ENCODE data around the gene KRTAP3-2.

The KRTAP3-2 gene

GRCh38 chr17:41009301-41009760, 9.6 kb upstream of the KRTAP3-2 start:
- Histone ChIP-seq H3K27ac (ENCODE audit: low read depth, low read length) (peak overlapping the region; percentile 16), H3K4me1 (ENCODE audit: control insufficient read depth, insufficient read depth, low read length) (peaks cover 16% of the 10 kb centered on the region), H3K9me3 (ENCODE audit: control insufficient read depth, insufficient read depth, low read length) (no peaks in the 10 kb centered on the region), H3K9ac (ENCODE audit: low read depth, low read length) (no peak overlapping the region), H3K36me3 (ENCODE audit: control insufficient read depth, insufficient read depth, low read length) (no peaks in the 10 kb centered on the region), H3K27me3 (ENCODE audit: control insufficient read depth, insufficient read depth, low read length) (no peaks in the 10 kb centered on the region), H3K4me3 (ENCODE audit: low read depth, low read length) (no peak overlapping the region)

DNA sequence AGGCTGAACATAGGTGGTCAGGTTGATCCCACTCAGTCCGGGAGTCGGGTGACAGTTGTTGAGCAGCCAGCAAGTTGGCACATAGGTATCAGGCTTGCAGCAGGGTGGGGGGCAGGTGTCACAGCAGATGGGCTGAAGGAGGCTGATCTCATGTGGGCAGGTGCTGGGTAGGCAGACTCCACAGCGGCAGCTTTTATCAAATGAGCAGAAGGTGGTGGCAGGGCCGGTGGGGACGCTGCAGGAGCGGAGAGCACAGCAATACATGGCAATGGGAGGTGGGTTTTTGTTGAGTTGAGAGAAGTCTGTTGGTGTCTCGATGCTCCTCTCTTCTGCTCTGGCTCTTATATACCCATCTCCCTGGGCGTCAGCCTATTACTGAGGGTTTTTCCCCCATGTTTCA, 9.1 kb upstream of the KRTAP3-2 start, which contains the start of gene KRTAP3-1:
TSS of gene KRTAP3-1 (minus strand) at position 318 of the 400 bp plus-strand sequence. CDS start at position 264, 54 bp downstream.
- Histone ChIP-seq H3K36me3 (ENCODE audit: control insufficient read depth, insufficient read depth, low read length) (no peaks in the 10 kb centered on the region), H3K9me3 (ENCODE audit: control insufficient read depth, insufficient read depth, low read length) (no peaks in the 10 kb centered on the region), H3K4me1 (ENCODE audit: control insufficient read depth, insufficient read depth, low read length) (peaks cover 16% of the 10 kb centered on the region), H3K27me3 (ENCODE audit: control insufficient read depth, insufficient read depth, low read length) (no peaks in the 10 kb centered on the region), H3K9ac (ENCODE audit: low read depth, low read length) (no peak within 1 kb of the TSS), H3K27ac (ENCODE audit: low read depth, low read length) (peak within 1 kb of the TSS; percentile 16), H3K4me3 (ENCODE audit: low read depth, low read length) (no peak within 1 kb of the TSS)

GRCh38 chr17:41004397-41004796, 4.7 kb upstream of the KRTAP3-2 start:
- H3K36me3 ChIP-seq (ENCODE audit: control insufficient read depth, insufficient read depth, low read length): no peaks in the 10 kb centered on the region
- H3K27ac ChIP-seq (ENCODE audit: low read depth, low read length): no peak overlapping the region
- H3K4me3 ChIP-seq (ENCODE audit: low read depth, low read length): no peak overlapping the region
- no peaks in the 10 kb centered on the region for H3K27me3 ChIP-seq (ENCODE audit: control insufficient read depth, insufficient read depth, low read length)
- H3K4me1 ChIP-seq (ENCODE audit: control insufficient read depth, insufficient read depth, low read length): peaks cover 14% of the 10 kb centered on the region
- no peak overlapping the region for H3K9ac ChIP-seq (ENCODE audit: low read depth, low read length)
- no peaks in the 10 kb centered on the region for H3K9me3 ChIP-seq (ENCODE audit: control insufficient read depth, insufficient read depth, low read length)

GRCh38 chr17:41003926-41004325, 4.2 kb upstream of the KRTAP3-2 start:
- Histone ChIP-seq H3K27me3 (ENCODE audit: control insufficient read depth, insufficient read depth, low read length) (no peaks in the 10 kb centered on the region), H3K36me3 (ENCODE audit: control insufficient read depth, insufficient read depth, low read length) (no peaks in the 10 kb centered on the region), H3K4me1 (ENCODE audit: control insufficient read depth, insufficient read depth, low read length) (peaks cover 9% of the 10 kb centered on the region; the same call in 1 of the 2 replicates), H3K9ac (ENCODE audit: low read depth, low read length) (no peak overlapping the region), H3K4me3 (ENCODE audit: low read depth, low read length) (no peak overlapping the region), H3K27ac (ENCODE audit: low read depth, low read length) (no peak overlapping the region), H3K9me3 (ENCODE audit: control insufficient read depth, insufficient read depth, low read length) (no peaks in the 10 kb centered on the region)

GRCh38 chr17:41002814-41003213, 3.1 kb upstream of the KRTAP3-2 start:
- no peaks in the 10 kb centered on the region for H3K36me3 ChIP-seq (ENCODE audit: control insufficient read depth, insufficient read depth, low read length)
- peaks cover 4% of the 10 kb centered on the region; the same call in 1 of the 2 replicates for H3K4me1 ChIP-seq (ENCODE audit: control insufficient read depth, insufficient read depth, low read length)
- H3K4me3 ChIP-seq (ENCODE audit: low read depth, low read length): no peak overlapping the region
- H3K27me3 ChIP-seq (ENCODE audit: control insufficient read depth, insufficient read depth, low read length): no peaks in the 10 kb centered on the region
- no peaks in the 10 kb centered on the region for H3K9me3 ChIP-seq (ENCODE audit: control insufficient read depth, insufficient read depth, low read length)
- no peak overlapping the region for H3K27ac ChIP-seq (ENCODE audit: low read depth, low read length)
- no peak overlapping the region for H3K9ac ChIP-seq (ENCODE audit: low read depth, low read length)

GRCh38 chr17:41001795-41002194, 2.1 kb upstream of the KRTAP3-2 start:
- H3K9ac ChIP-seq (ENCODE audit: low read depth, low read length): no peak overlapping the region
- no peaks in the 10 kb centered on the region for H3K36me3 ChIP-seq (ENCODE audit: control insufficient read depth, insufficient read depth, low read length)
- peaks cover 4% of the 10 kb centered on the region; the same call in 1 of the 2 replicates for H3K4me1 ChIP-seq (ENCODE audit: control insufficient read depth, insufficient read depth, low read length)
- H3K27me3 ChIP-seq (ENCODE audit: control insufficient read depth, insufficient read depth, low read length): no peaks in the 10 kb centered on the region
- no peak overlapping the region for H3K4me3 ChIP-seq (ENCODE audit: low read depth, low read length)
- H3K9me3 ChIP-seq (ENCODE audit: control insufficient read depth, insufficient read depth, low read length): no peaks in the 10 kb centered on the region
- H3K27ac ChIP-seq (ENCODE audit: low read depth, low read length): no peak overlapping the region

DNA sequence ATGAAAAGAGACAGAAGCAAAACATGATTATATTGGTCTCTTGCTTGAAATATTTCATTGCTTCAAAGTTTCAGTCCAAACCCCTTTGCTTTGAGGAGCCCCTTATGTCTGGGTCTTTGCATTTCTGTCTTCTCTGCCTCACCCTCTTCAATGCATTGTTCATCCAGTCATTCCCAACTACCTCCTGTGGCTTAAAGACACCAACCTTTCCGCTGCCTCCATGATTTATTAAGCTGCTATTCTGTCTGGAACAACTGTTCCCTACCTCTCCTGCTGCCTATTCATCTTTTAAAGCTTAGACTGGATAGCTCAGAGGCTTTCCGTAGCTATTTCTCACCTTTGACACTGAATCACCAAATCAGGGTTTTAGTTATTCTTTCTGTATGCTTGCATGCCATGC, 2.3 kb downstream of the KRTAP3-2 start:
- no peaks in the 10 kb centered on the region for H3K36me3 ChIP-seq (ENCODE audit: control insufficient read depth, insufficient read depth, low read length)
- H3K4me3 ChIP-seq (ENCODE audit: low read depth, low read length): no peak overlapping the region
- H3K9ac ChIP-seq (ENCODE audit: low read depth, low read length): no peak overlapping the region
- no peak overlapping the region for H3K27ac ChIP-seq (ENCODE audit: low read depth, low read length)
- H3K4me1 ChIP-seq (ENCODE audit: control insufficient read depth, insufficient read depth, low read length): no peaks in the 10 kb centered on the region
- no peaks in the 10 kb centered on the region for H3K9me3 ChIP-seq (ENCODE audit: control insufficient read depth, insufficient read depth, low read length)
- H3K27me3 ChIP-seq (ENCODE audit: control insufficient read depth, insufficient read depth, low read length): no peaks in the 10 kb centered on the region

DNA sequence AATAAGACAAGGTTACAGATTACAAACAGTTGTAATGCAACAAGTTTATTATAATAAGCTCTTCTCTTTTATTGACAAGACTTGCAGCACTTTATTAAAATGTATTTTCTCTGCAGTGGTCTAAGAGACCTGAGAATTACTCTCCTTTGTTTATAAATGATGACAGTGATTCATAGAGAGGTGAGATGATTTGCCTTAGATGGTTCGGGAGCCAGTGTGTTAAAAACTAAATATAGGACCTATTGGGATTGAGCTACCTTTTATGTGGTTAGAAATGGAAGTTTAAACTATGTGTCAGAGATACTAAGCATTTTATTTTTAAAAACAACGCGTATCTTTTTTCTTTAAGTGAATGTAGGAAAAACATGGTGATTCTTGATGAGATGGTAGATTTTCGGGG, 2.9 kb downstream of the KRTAP3-2 start:
- Histone ChIP-seq H3K9me3 (ENCODE audit: control insufficient read depth, insufficient read depth, low read length) (no peaks in the 10 kb centered on the region), H3K27me3 (ENCODE audit: control insufficient read depth, insufficient read depth, low read length) (no peaks in the 10 kb centered on the region), H3K27ac (ENCODE audit: low read depth, low read length) (no peak overlapping the region), H3K4me1 (ENCODE audit: control insufficient read depth, insufficient read depth, low read length) (no peaks in the 10 kb centered on the region), H3K36me3 (ENCODE audit: control insufficient read depth, insufficient read depth, low read length) (no peaks in the 10 kb centered on the region), H3K9ac (ENCODE audit: low read depth, low read length) (no peak overlapping the region), H3K4me3 (ENCODE audit: low read depth, low read length) (no peak overlapping the region)

DNA sequence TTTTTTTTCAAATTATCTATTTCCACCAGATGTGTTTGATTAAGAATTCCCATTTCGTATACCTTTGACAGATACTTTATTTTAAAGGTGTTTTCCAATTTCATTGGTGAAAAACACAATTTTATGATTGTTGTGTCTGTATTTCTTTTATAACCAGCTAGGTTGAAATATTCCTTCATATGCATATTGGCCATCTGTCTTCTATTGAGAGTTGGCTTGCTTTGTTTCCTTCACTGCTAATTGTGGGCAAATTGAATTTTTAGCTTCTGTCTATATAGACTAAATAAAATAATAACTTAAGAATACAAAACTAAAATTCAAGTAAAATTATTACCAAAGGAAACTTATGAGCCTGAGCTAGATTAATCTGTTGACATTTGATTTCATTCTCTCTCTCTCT, 4.6 kb downstream of the KRTAP3-2 start:
- no peak overlapping the region for H3K4me3 ChIP-seq (ENCODE audit: low read depth, low read length)
- no peaks in the 10 kb centered on the region for H3K9me3 ChIP-seq (ENCODE audit: control insufficient read depth, insufficient read depth, low read length)
- H3K9ac ChIP-seq (ENCODE audit: low read depth, low read length): no peak overlapping the region
- no peaks in the 10 kb centered on the region for H3K27me3 ChIP-seq (ENCODE audit: control insufficient read depth, insufficient read depth, low read length)
- H3K4me1 ChIP-seq (ENCODE audit: control insufficient read depth, insufficient read depth, low read length): no peaks in the 10 kb centered on the region
- no peak overlapping the region for H3K27ac ChIP-seq (ENCODE audit: low read depth, low read length)
- H3K36me3 ChIP-seq (ENCODE audit: control insufficient read depth, insufficient read depth, low read length): no peaks in the 10 kb centered on the region

DNA sequence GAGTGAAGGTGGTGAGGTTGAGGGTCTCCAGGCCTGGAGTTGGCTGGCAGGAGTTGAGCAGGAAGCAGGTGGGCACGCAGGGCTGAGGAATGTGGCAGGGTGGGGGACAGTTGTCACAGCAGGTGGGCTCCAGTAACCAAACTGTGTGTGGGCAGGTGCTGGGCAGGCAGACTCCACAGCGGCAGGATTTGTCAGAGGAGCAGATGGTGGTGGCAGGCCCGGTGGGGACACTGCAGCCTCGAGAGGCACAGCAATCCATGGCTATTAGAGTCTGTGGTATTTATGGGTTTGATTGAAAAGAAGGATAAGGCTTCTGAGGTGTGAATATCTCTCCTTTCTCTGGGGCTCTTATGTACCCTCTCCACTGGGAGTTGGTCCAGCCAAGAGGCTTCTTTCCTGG, 5.9 kb downstream of the KRTAP3-2 start, which contains the start of gene KRTAP3-3:
TSS of gene KRTAP3-3 (minus strand) at position 326 of the 400 bp plus-strand sequence. CDS start at position 259, 67 bp downstream.
- Histone ChIP-seq H3K27me3 (ENCODE audit: control insufficient read depth, insufficient read depth, low read length) (no peaks in the 10 kb centered on the region), H3K9me3 (ENCODE audit: control insufficient read depth, insufficient read depth, low read length) (no peaks in the 10 kb centered on the region), H3K27ac (ENCODE audit: low read depth, low read length) (no peak within 1 kb of the TSS), H3K4me1 (ENCODE audit: control insufficient read depth, insufficient read depth, low read length) (no peaks in the 10 kb centered on the region), H3K36me3 (ENCODE audit: control insufficient read depth, insufficient read depth, low read length) (no peaks in the 10 kb centered on the region), H3K9ac (ENCODE audit: low read depth, low read length) (no peak within 1 kb of the TSS), H3K4me3 (ENCODE audit: low read depth, low read length) (no peak within 1 kb of the TSS)

DNA sequence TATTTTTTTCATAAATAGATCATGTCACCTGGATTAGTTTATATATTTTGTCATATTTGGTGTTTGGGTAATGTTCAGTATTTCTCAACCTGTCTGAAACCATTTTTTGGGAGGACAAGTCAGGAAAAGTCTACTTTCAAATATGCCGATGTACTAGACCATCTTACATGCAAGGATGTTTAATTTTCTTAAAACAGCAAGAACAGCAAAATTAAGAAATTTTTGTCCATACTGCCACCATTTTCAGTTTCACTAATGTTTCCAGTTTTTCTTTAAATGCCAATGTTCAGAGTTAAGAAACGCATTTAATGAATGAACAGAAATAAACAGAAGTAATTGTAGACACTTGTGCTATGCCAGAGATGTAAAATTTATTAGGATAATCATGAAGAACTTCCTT, 6.6 kb downstream of the KRTAP3-2 start:
- Histone ChIP-seq H3K27ac (ENCODE audit: low read depth, low read length) (no peak overlapping the region), H3K9ac (ENCODE audit: low read depth, low read length) (no peak overlapping the region), H3K9me3 (ENCODE audit: control insufficient read depth, insufficient read depth, low read length) (no peaks in the 10 kb centered on the region), H3K36me3 (ENCODE audit: control insufficient read depth, insufficient read depth, low read length) (no peaks in the 10 kb centered on the region), H3K4me3 (ENCODE audit: low read depth, low read length) (no peak overlapping the region), H3K27me3 (ENCODE audit: control insufficient read depth, insufficient read depth, low read length) (no peaks in the 10 kb centered on the region), H3K4me1 (ENCODE audit: control insufficient read depth, insufficient read depth, low read length) (no peaks in the 10 kb centered on the region)

All from HUES48 (cell line).